KMS-11 (cell line): Measurements from ENCODE around the gene RUNX1.
"Not testable (repeated sequence)": the region's sequence is repeated elsewhere in the genome, so short reads cannot be mapped to it uniquely, and the experiment has no call there.

Source experiments
- H2AFZ ChIP-seq: fragments of 200-600 bp; sonication (generic); 2 replicates; pipeline ENCODE4 v1.6.1; 2016; ENCODE audit warnings: antibody characterized with exemption, mixed run types, low read depth
- H3K27ac ChIP-seq: fragments of 200-600 bp; sonication (generic); 2 replicates; pipeline ENCODE4 v1.6.1; 2016; ENCODE audit warnings: mild to moderate bottlenecking, mixed run types
- H3K27me3 ChIP-seq: fragments of 200-600 bp; sonication (generic); 2 replicates; pipeline ENCODE4 v1.6.1; 2017; ENCODE audit warnings: mild to moderate bottlenecking, low read depth, mixed run types, moderate library complexity; ENCODE audit not compliant: insufficient read depth
- H3K36me3 ChIP-seq: fragments of 200-600 bp; sonication (generic); 2 replicates; pipeline ENCODE4 v1.6.1; 2017; ENCODE audit warnings: mild to moderate bottlenecking, mixed run types; ENCODE audit not compliant: insufficient read depth
- H3K4me1 ChIP-seq: fragments of 200-600 bp; sonication (generic); 2 replicates; pipeline ENCODE4 v1.6.1; 2016; ENCODE audit warnings: mild to moderate bottlenecking, low read depth, mixed run types; ENCODE audit not compliant: poor library complexity, severe bottlenecking
- H3K4me2 ChIP-seq: fragments of 200-600 bp; sonication (generic); 2 replicates; pipeline ENCODE4 v1.7.0; 2016; ENCODE audit warnings: mild to moderate bottlenecking, mixed run types
- H3K4me3 ChIP-seq: fragments of 200-600 bp; sonication (generic); IDR thresholded peaks from 2 replicates; pipeline ENCODE4 v1.6.1; 2017; ENCODE audit warnings: low read depth, low read length, mixed read lengths; ENCODE audit not compliant: insufficient read depth
- H3K79me2 ChIP-seq: fragments of 200-600 bp; sonication (generic); 2 replicates; pipeline ENCODE4 v1.6.1; 2016; ENCODE audit warnings: low read depth, mixed run types; ENCODE audit not compliant: insufficient read depth
- H3K9ac ChIP-seq: fragments of 200-600 bp; sonication (generic); 2 replicates; pipeline ENCODE4 v1.6.1; 2016; ENCODE audit warnings: mild to moderate bottlenecking, mixed run types
- H4K20me1 ChIP-seq: fragments of 200-600 bp; sonication (generic); 2 replicates; pipeline ENCODE4 v1.6.1; 2016; ENCODE audit warnings: mild to moderate bottlenecking, mixed run types; ENCODE audit not compliant: insufficient read depth
- TF ChIP-seq, protein P1 (sequence below): fragments of 200-600 bp; sonication (generic); conservative IDR thresholded peaks from 2 replicates; pipeline ENCODE4 v1.6.1; 2017; ENCODE audit warnings: low read depth, mild to moderate bottlenecking, antibody characterized with exemption, low read length, moderate library complexity, mixed read lengths

RUNX1 gene

DNA sequence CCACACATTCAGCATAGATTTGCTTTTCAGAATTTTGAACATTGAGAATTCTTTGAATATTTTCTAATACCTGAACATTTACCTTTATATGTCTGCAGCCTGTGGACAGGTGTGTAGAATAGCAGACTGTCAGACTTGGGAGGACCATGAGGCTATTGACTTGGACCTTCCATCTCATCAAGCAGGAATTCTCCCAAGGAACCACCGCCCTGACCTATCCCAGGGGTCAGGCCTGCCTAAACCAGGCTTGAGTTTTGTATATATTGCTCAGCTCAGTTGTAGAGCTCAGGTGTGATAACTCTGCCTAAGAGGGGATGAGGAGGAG lies 53.2 kb downstream of the RUNX1 start:
- Histone ChIP-seq H3K36me3 (no peaks in the 10 kb centered on the region), H3K4me3 (no peak overlapping the region), H3K4me1 (no peaks in the 10 kb centered on the region), H3K9ac (no peak overlapping the region), H3K79me2 (no peaks in the 10 kb centered on the region), H3K4me2 (no peak overlapping the region), H2AFZ (no peak overlapping the region), H4K20me1 (no peaks in the 10 kb centered on the region), H3K27me3 (no peaks in the 10 kb centered on the region), H3K27ac (no peak overlapping the region)
- TF ChIP-seq, protein P1, sequence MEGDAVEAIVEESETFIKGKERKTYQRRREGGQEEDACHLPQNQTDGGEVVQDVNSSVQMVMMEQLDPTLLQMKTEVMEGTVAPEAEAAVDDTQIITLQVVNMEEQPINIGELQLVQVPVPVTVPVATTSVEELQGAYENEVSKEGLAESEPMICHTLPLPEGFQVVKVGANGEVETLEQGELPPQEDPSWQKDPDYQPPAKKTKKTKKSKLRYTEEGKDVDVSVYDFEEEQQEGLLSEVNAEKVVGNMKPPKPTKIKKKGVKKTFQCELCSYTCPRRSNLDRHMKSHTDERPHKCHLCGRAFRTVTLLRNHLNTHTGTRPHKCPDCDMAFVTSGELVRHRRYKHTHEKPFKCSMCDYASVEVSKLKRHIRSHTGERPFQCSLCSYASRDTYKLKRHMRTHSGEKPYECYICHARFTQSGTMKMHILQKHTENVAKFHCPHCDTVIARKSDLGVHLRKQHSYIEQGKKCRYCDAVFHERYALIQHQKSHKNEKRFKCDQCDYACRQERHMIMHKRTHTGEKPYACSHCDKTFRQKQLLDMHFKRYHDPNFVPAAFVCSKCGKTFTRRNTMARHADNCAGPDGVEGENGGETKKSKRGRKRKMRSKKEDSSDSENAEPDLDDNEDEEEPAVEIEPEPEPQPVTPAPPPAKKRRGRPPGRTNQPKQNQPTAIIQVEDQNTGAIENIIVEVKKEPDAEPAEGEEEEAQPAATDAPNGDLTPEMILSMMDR: no peak

DNA sequence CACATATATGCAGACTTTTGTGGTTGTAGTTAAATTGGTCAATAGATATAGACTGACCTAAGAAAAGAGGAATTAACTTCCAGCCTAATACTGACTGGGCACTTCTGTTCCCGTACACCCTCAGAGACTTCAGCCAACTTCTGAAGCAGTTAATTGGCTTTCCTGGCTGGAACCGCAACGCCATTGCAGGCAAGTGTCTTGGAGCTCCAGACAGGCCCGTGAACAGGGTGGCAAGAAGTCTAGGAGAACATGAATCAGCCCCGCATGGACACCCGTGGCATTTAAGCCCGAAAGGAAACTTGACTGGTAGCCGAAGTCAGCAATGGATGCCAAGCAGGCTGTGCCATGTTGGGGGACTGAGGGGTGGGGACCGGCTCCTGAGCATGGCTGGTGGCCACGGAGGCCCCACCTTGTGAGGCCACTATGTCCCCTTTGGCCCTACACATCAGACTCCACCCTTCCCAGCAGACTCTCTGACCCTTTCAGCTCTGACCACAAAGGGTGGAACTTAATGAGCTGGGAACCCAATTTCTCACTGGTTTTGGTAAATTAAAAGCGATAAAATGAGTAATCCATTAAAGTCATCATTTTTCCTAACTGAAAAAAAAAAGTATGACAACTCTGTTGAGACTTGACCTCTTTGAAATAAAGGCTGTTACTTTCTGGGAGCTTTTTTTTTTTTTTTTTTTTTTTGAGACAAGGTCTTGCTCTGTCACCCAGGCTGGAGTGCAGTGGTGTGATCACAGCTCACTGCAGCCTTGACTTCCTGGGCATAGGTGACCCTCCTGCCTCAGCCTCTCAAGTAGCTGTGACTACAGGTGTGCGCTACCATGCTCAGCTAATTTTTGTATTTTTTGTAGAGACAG lies 54.1 kb downstream of the RUNX1 start:
- Histone ChIP-seq H3K79me2 (no peaks in the 10 kb centered on the region), H3K4me2 (no peak overlapping the region), H4K20me1 (no peaks in the 10 kb centered on the region), H3K9ac (no peak overlapping the region), H3K4me1 (no peaks in the 10 kb centered on the region), H3K27me3 (no peaks in the 10 kb centered on the region), H3K4me3 (no peak overlapping the region), H3K27ac (no peak overlapping the region), H2AFZ (no peak overlapping the region), H3K36me3 (no peaks in the 10 kb centered on the region)
- TF ChIP-seq, protein P1: no peak

DNA sequence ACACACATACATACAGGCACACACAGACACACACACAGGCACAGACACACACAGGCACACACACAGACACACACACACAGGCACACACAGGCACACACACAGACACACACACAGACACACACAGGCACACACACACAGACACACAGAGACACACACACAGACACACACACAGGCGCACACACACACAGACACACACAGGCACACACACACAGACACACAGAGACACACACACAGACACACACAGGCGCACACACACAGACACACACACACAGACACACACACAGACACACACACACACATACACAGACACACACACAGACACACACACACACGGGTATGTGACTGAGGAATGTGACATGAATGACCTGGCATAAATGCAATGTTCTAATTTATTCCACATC lies 55.6 kb downstream of the RUNX1 start:
- not testable (repeated sequence) for H3K9ac ChIP-seq, H4K20me1 ChIP-seq, H3K27me3 ChIP-seq, H2AFZ ChIP-seq, H3K4me1 ChIP-seq, H3K79me2 ChIP-seq, H3K4me3 ChIP-seq, H3K36me3 ChIP-seq, H3K27ac ChIP-seq, H3K4me2 ChIP-seq

- Histone ChIP-seq H3K4me1 (peaks cover 4% of the 10 kb centered on the region), H3K27me3 (no peaks in the 10 kb centered on the region), H3K9ac (no peak overlapping the region), H3K27ac (no peak overlapping the region), H3K4me3 (no peak overlapping the region), H4K20me1 (no peaks in the 10 kb centered on the region), H2AFZ (no peak overlapping the region), H3K79me2 (no peaks in the 10 kb centered on the region), H3K36me3 (no peaks in the 10 kb centered on the region), H3K4me2 (no peak overlapping the region)
- TF ChIP-seq, protein P1: no peak
These were observed 56.2 kb downstream of the RUNX1 start for GRCh38 chr21:34992736-34993398.

DNA sequence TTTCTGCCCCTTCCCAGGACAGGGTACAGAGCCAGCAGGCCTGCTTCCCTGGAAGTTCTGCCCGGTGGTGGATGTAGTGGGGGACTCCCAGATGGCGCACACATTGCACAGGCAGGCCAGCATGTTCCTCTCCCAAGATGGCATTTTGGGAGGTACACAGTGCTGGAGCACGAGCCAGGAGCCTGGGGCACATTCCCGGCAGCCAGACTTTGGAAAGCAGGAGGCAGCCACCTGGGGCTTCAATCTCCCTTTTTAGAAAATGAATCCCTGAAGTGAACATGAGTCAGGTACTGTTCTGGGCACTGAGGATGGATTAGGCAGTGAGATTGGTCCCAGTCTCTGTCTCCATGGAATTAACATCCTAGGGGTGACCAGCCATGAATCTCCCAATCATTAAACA lies 56.9 kb downstream of the RUNX1 start:
- Histone ChIP-seq H4K20me1 (no peaks in the 10 kb centered on the region), H2AFZ (no peak overlapping the region), H3K4me2 (no peak overlapping the region), H3K36me3 (no peaks in the 10 kb centered on the region), H3K9ac (no peak overlapping the region), H3K4me3 (no peak overlapping the region), H3K27ac (no peak overlapping the region), H3K4me1 (peaks cover 11% of the 10 kb centered on the region), H3K79me2 (no peaks in the 10 kb centered on the region), H3K27me3 (no peaks in the 10 kb centered on the region)
- TF ChIP-seq, protein P1: no peak
